Ovary (tissue), 9 donors: ENCODE measurements around the gene YARS1. TPM values are rescaled to one million over a fixed set of nuclear protein-coding genes. Genes with fewer than 3 reads are reported as not detected.

ENCODE experiments used
- DNase-seq, 5 donors: peaks; one replicate each; pipeline ENCODE4 v3.0.0-alpha.2; 2019 to 2020
- H3K27ac ChIP-seq, 2 donors: fragments of 200-600 bp; one replicate each; pipeline versions ENCODE4 v1.5.1 to v1.8.0; 2019 to 2022
- H3K27me3 ChIP-seq: fragments of 200-600 bp; one replicate; pipeline ENCODE4 v1.8.0; 2022
- H3K36me3 ChIP-seq: fragments of 200-600 bp; sonication (generic); one replicate; pipeline ENCODE4 v1.5.1; 2019
- H3K4me1 ChIP-seq: one replicate; pipeline ENCODE4 v1.8.1; 2013; ENCODE audit warnings: mild to moderate bottlenecking, moderate library complexity; ENCODE audit not compliant: insufficient read depth
- H3K4me3 ChIP-seq: fragments of 200-600 bp; sonication (generic); one replicate; pipeline ENCODE4 v1.5.1; 2017
- H3K9me3 ChIP-seq, 2 donors: fragments of 200-600 bp in 1 of 2; sonication (generic) in 1 of 2; one replicate each; pipeline versions ENCODE4 v1.5.1 to v1.8.1; 2013 to 2019; ENCODE audit warnings: mild to moderate bottlenecking in 1 of 2, moderate library complexity in 1 of 2
- EP300 ChIP-seq: sonication (generic); formaldehyde crosslinking; IDR thresholded peaks from one replicate; pipeline ENCODE4 v1.6.1; 2017; ENCODE audit warnings: antibody characterized with exemption
- POLR2A ChIP-seq: fragments of 450-650 bp; IDR thresholded peaks from one replicate; pipeline ENCODE4 v1.6.1; 2017; ENCODE audit warnings: antibody characterized with exemption, mild to moderate bottlenecking, moderate library complexity
- WGBS, 3 donors: extraction: QIAGEN DNeasy Blood & Tissue Kit in 1 of 3; methylation state at CpG; one replicate each; pipeline versions ENCODE4 v1.1.5 to v1.1.7; 2013 to 2017; 5-methylcytosine and 5-hydroxymethylcytosine counted together
- intact Hi-C, 4 donors: fragments of 100-400 bp; cut with DNase I; formaldehyde crosslinking; loops; one replicate each; pipeline versions ENCODE4 v1.11.0 to v1.15.1; 2022 to 2023
- polyA plus RNA-seq, 2 donors: library from polyadenylated mRNA; stranded (reverse); fragments of 200-250 nt in 1 of 2; fragments of 350-450 nt in 1 of 2; fragmentation: Illumina TruSeq in 1 of 2; extraction: RNeasy Lipid Tissue Mini Kit (QIAGEN cat#74804) in 1 of 2; gene quantifications; one replicate each; pipeline ENCODE4 v1.2.3, GENCODE V29; 2013 to 2014
- total RNA-seq, 7 donors: library from RNA; depleted of rRNA in 2 of 7; stranded (reverse); fragments of >200 nt in 2 of 7; fragmentation: NEBNext Ultra II Directional in 3 of 7; extraction: Animal tissue kit (Norgen Biotek cat#: 25700) in 3 of 7; gene quantifications; one replicate each; pipeline versions ENCODE4 v1.1.0 to v1.2.4, GENCODE V29; 2016 to 2023
- TF ChIP-seq, protein P1 (sequence below), 3 donors: fragments of 450-650 bp in 2 of 3; fragments of 200-600 bp in 1 of 3; IDR thresholded peaks; one replicate each; pipeline versions ENCODE4 v1.5.1 to v1.8.0; 2016 to 2022; ENCODE audit warnings: antibody characterized with exemption in 3 of 3, mild to moderate bottlenecking in 1 of 3
- donor health status: DM: no; HTN: no; CAD: no; lungs with moderate emphysema.
- donor health status: DM: no; HTN: no; CAD: no.
- donor health status: Bipolar disorder and iron deficiency.
- donor health status: DM: yes; HTN: yes; CAD: no.
- donor health status: DM: no; HTN: no; CAD: no.
- donor health status: DM: yes; HTN: yes; CAD: no.

YARS1 gene
- total and polyA plus RNA-seq, 9 donors = 19.8 to 272 (median 46.2) TPM

DNA sequence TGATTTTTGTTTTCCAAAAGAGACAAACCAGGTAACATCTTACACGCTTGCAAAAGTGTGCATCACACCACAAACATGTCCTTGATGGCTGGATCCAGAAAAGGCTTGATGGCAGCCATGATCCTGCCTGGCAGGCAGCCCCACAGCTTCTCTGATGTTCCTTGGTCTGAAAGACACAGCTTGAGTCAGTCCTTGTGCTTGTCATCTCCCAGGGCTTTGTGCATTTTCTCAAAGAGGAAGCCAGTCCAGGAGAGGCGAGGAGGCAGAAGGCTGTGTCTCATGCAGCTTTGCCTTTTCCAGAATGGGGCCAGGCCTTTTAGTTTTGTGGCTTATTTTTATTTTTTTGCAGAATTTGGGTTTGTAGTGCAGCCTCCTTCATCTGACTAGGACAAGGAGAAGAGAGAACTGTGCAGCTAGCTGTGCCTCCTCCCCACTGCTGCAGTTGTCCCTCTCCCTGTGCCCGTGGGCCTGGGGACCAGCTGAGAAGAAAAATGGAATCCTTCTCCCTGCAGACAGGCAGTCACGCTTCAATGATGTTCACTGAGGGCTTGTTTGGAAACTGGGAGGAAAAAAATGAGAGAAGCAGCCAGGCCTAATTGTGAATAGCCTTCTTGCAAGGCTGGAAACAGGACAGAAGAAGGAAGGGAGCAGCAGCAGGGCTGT is 46.2 kb upstream of the YARS1 start:
- Histone ChIP-seq H3K4me3 (no peak overlapping the region), H3K27me3 (no peaks in the 10 kb centered on the region), H3K4me1 (peaks cover 13% of the 10 kb centered on the region), H3K36me3 (no peaks in the 10 kb centered on the region), H3K9me3 (no peaks in the 10 kb centered on the region), H3K27ac (no peak overlapping the region)
- intact Hi-C loops = no loop called here
- DNase-seq = no peak
- TF ChIP-seq, protein P1, sequence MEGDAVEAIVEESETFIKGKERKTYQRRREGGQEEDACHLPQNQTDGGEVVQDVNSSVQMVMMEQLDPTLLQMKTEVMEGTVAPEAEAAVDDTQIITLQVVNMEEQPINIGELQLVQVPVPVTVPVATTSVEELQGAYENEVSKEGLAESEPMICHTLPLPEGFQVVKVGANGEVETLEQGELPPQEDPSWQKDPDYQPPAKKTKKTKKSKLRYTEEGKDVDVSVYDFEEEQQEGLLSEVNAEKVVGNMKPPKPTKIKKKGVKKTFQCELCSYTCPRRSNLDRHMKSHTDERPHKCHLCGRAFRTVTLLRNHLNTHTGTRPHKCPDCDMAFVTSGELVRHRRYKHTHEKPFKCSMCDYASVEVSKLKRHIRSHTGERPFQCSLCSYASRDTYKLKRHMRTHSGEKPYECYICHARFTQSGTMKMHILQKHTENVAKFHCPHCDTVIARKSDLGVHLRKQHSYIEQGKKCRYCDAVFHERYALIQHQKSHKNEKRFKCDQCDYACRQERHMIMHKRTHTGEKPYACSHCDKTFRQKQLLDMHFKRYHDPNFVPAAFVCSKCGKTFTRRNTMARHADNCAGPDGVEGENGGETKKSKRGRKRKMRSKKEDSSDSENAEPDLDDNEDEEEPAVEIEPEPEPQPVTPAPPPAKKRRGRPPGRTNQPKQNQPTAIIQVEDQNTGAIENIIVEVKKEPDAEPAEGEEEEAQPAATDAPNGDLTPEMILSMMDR (IDR thresholded peaks at IDR 0.05) = no peak
- TF ChIP-seq POLR2A = no peak
- TF ChIP-seq EP300 = no peak
- WGBS, 3 donors = 87 to 91% (median 89%) methylated on average over 4 of the region's 4 CpGs

DNA sequence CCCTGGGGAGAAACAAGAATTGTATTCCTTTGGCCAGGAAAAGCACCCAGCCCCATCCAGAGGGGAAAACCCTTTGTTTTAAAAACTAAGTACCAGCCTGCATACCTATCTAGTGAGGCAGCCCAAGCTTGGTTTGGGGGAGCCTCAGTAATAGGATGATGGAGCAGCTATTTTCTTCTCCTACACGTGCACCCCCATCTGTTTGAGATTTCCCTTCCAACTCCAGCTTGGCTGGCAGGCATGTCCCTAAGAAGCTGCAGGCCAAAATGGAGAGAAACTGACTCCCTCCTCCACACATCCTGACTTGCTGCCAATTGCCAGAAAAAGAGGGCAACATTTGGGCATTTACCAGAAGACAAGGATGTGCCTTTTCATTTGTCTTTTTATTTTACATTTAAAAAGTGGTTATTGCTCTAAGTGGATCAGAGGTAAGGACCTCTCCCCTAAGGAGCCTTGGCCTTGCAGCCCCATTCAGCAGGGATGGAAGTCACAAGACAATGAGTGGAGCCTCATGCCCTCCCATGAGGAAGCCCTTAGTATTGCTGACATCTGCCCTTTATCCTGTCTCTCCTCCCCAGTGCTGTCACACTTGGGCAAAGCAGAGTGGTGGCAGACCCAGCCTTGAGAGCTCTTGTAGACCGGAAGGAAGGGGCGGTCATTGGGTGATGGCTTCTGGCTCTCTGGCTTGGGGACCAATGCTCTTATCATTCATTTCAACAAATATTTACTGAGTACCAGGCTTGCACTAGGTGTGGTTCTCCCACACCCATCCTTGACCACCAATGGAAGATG is 44.9 kb upstream of the YARS1 start:
- intact Hi-C loops = no loop called here
- H3K4me1 ChIP-seq = peaks cover 13% of the 10 kb centered on the region
- H3K36me3 ChIP-seq = no peaks in the 10 kb centered on the region
- no peaks in the 10 kb centered on the region for H3K27me3 ChIP-seq
- H3K9me3 ChIP-seq = no peaks in the 10 kb centered on the region
- no peak overlapping the region for H3K27ac ChIP-seq
- TF ChIP-seq, protein P1 (IDR thresholded peaks at IDR 0.05) = no peak
- no peak overlapping the region for H3K4me3 ChIP-seq
- DNase-seq = no peak
- WGBS, 3 donors = 66 to 70% (median 67%) methylated on average over 3 of the region's 3 CpGs

DNA sequence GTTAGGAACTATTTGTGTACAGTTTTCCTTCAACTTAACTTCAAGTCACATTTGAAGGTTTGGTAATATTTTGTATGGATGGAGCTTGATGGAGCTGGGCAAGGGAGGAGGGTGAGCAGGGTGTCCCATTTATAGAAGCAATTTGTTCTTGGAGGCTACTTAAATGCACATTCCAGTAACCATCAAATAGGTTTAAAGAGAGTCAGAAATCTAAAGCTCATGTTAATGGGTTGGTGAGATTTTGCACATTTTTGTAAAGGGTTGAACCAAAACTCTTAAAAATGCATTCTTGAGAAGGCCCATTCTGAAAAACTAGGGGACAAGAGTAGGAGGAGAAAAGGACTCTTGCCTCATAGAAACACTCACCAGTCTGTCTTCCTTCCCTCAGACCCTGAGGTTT is 43.4 kb upstream of the YARS1 start:
- no peak overlapping the region for H3K4me3 ChIP-seq
- no peaks in the 10 kb centered on the region for H3K36me3 ChIP-seq
- no peaks in the 10 kb centered on the region for H3K9me3 ChIP-seq
- DNase-seq = no peak
- H3K4me1 ChIP-seq = peaks cover 11% of the 10 kb centered on the region
- no peaks in the 10 kb centered on the region for H3K27me3 ChIP-seq
- TF ChIP-seq, protein P1 (IDR thresholded peaks at IDR 0.05) = no peak
- TF ChIP-seq EP300 (no peak), POLR2A (no peak)
- intact Hi-C loops = no loop called here
- H3K27ac ChIP-seq = no peak overlapping the region

DNA sequence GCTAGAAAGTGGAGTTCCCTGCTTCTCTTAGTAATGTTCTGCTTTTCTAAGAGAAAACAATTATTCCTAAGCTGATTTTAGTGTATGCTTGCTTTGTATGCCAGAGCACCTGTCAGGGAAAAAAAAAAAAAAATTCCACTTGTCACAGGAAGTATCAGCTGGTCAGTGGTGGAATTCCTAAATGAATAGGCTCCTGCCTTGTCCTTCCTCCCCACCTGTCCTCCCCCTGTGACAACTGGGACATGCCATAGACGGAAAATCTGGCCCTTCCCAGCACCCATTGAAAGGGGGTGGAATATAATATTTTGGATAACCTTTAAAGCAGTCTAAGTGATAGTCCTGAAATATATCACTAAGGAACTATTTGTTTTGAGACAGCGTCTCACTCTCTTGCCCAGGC is 42.8 kb upstream of the YARS1 start:
- Histone ChIP-seq H3K27me3 (no peaks in the 10 kb centered on the region), H3K27ac (no peak overlapping the region), H3K4me1 (peaks cover 11% of the 10 kb centered on the region), H3K36me3 (no peaks in the 10 kb centered on the region), H3K9me3 (no peaks in the 10 kb centered on the region), H3K4me3 (no peak overlapping the region)
- TF ChIP-seq, protein P1 (IDR thresholded peaks at IDR 0.05) = no peak
- TF ChIP-seq EP300 (no peak), POLR2A (no peak)
- 95 to 99% (median 98%) methylated on average over 2 of the region's 2 CpGs for WGBS, 3 donors
- intact Hi-C loops = no loop called here
- DNase-seq = no peak
